GM23248 (cell line): ENCODE data around the gene PPP2R1B. TPM values are rescaled to one million over a fixed set of nuclear protein-coding genes. Genes with fewer than 3 reads are reported as not detected.

ENCODE experiments used
- DNase-seq: peaks from one replicate; pipeline ENCODE4 v3.0.0-alpha.2; 2015
- H2AFZ ChIP-seq: fragments of 200-600 bp; sonication (generic); 2 replicates; pipeline ENCODE4 v1.6.1; 2016; ENCODE audit warnings: antibody characterized with exemption
- H3F3A ChIP-seq: fragments of 200-600 bp; sonication (generic); 2 replicates; pipeline ENCODE4 v1.6.1; 2016; ENCODE audit warnings: mild to moderate bottlenecking, antibody characterized with exemption, mixed run types; ENCODE audit not compliant: insufficient read depth
- H3K27ac ChIP-seq: fragments of 200-600 bp; sonication (generic); 2 replicates; pipeline ENCODE4 v1.5.1; 2016; ENCODE audit warnings: mild to moderate bottlenecking
- H3K27me3 ChIP-seq: fragments of 200-600 bp; sonication (generic); replicated peaks from 2 replicates; pipeline ENCODE4 v1.6.1; 2016; ENCODE audit warnings: mild to moderate bottlenecking; ENCODE audit not compliant: insufficient read depth
- H3K36me3 ChIP-seq: fragments of 200-600 bp; sonication (generic); 2 replicates; pipeline ENCODE4 v1.6.1; 2016; ENCODE audit warnings: low read depth, mild to moderate bottlenecking
- H3K4me1 ChIP-seq: fragments of 200-600 bp; sonication (generic); 2 replicates; pipeline ENCODE4 v1.6.1; 2016; ENCODE audit warnings: mild to moderate bottlenecking; ENCODE audit not compliant: insufficient read depth
- H3K4me2 ChIP-seq: fragments of 200-600 bp; sonication (generic); one replicate; pipeline ENCODE4 v1.6.1; 2016; ENCODE audit warnings: mild to moderate bottlenecking; ENCODE audit not compliant: unreplicated experiment
- H3K4me3 ChIP-seq: fragments of 200-600 bp; sonication (generic); 2 replicates; pipeline ENCODE4 v1.5.1; 2016; ENCODE audit warnings: mild to moderate bottlenecking
- H3K79me2 ChIP-seq: fragments of 200-600 bp; sonication (generic); 2 replicates; pipeline ENCODE4 v1.6.1; 2016; ENCODE audit warnings: mild to moderate bottlenecking; ENCODE audit not compliant: insufficient read depth
- H3K9ac ChIP-seq: fragments of 200-600 bp; sonication (generic); 2 replicates; pipeline ENCODE4 v1.6.1; 2016; ENCODE audit warnings: mild to moderate bottlenecking
- H3K9me2 ChIP-seq: fragments of 200-600 bp; sonication (generic); 2 replicates; pipeline ENCODE4 v1.6.1; 2016; ENCODE audit warnings: mixed run types, mild to moderate bottlenecking, moderate library complexity; ENCODE audit not compliant: insufficient read depth
- H3K9me3 ChIP-seq: fragments of 200-600 bp; sonication (generic); one replicate; pipeline ENCODE4 v1.6.1; 2017; ENCODE audit warnings: low read depth
- H4K20me1 ChIP-seq: fragments of 200-600 bp; sonication (generic); 2 replicates; pipeline ENCODE4 v1.6.0; 2016; ENCODE audit not compliant: insufficient read depth
- EZH2 ChIP-seq: fragments of 200-600 bp; sonication (generic); IDR thresholded peaks from 2 replicates; pipeline ENCODE4 v1.6.1; 2018; ENCODE audit warnings: antibody characterized with exemption, mild to moderate bottlenecking; ENCODE audit not compliant: insufficient read depth, poor library complexity, severe bottlenecking
- EZH2phosphoT487 ChIP-seq: fragments of 200-600 bp; sonication (generic); IDR thresholded peaks from 2 replicates; pipeline ENCODE4 v1.6.1; 2018; ENCODE audit warnings: antibody characterized with exemption, moderate library complexity, mild to moderate bottlenecking, low read depth; ENCODE audit not compliant: insufficient read depth
- WGBS, 2 experiments: methylation state at CpG; one replicate each; pipeline ENCODE4 v1.1.6; 2015 to 2017; ENCODE audit warnings: low lambda C conversion rate in 2 of 2, low coverage in 1 of 2; ENCODE audit errors: missing lambda C conversion rate in 2 of 2; 5-methylcytosine and 5-hydroxymethylcytosine counted together
- in situ Hi-C: fragments of 300-500 bp; cut with MboI; formaldehyde crosslinking; loops from 2 replicates; pipeline ENCODE4 v1.15.0; 2020
- polyA plus RNA-seq: library from polyadenylated mRNA; unstranded; fragments of >200 nt; fragmentation: Nextera tagmentation; extraction: Ambion mirVana; gene quantifications from 2 replicates; pipeline ENCODE4 v1.2.1, GENCODE V29; 2016
- total RNA-seq: library from RNA; depleted of rRNA; stranded (reverse); fragments of >200 nt; shearing (Covaris generic); gene quantifications from 2 replicates; pipeline ENCODE4 v1.2.3, GENCODE V29; 2014

PPP2R1B gene
- total and polyA plus RNA-seq, 2 experiments from 2014 or later, result 25.1 to 26.2 TPM

DNA sequence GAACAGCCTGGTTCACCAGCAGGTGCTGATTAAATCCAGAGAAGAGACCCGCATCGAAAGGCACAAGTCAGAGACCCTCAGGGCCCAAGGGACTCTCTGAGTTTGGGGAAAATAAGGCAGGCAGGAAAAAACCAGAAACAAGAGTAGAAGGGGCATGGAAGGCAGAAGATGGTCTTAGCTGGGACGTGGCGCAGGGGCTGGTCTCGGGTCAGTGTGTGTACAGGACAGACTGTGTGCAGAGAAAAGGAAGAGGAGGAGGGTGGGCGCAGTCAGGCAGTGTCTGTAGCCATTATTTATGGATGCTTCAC, 31.3 kb downstream of the PPP2R1B start:
- DNase-seq, result no peak
- Histone ChIP-seq H3K4me2 (peak overlapping the region; percentile 81), H3K79me2 (no peaks in the 10 kb centered on the region), H3K4me3 (peak overlapping the region; percentile 61), H3F3A (peaks cover 58% of the 10 kb centered on the region), H2AFZ (peak overlapping the region; percentile 70; the same call in 1 of the 2 replicates), H3K27me3 (no peaks in the 10 kb centered on the region), H3K36me3 (no peaks in the 10 kb centered on the region), H3K9me3 (no peaks in the 10 kb centered on the region), H4K20me1 (no peaks in the 10 kb centered on the region), H3K9ac (peak overlapping the region; percentile 93), H3K27ac (peak overlapping the region; percentile 99), H3K4me1 (peaks cover 57% of the 10 kb centered on the region), H3K9me2 (no peaks in the 10 kb centered on the region)
- 4 to 5% methylated on average over 6 of the region's 6 CpGs for WGBS, 2 experiments
- in situ Hi-C loops, result no loop called here
- TF ChIP-seq EZH2phosphoT487, result no peak
- TF ChIP-seq EZH2, result no peak

- H4K20me1 ChIP-seq, result no peaks in the 10 kb centered on the region
- peak; percentile 55 for DNase-seq
- H3K9ac ChIP-seq, result peak overlapping the region; percentile 93
- H3K9me2 ChIP-seq, result no peaks in the 10 kb centered on the region
- peaks cover 57% of the 10 kb centered on the region for H3K4me1 ChIP-seq
- H3K36me3 ChIP-seq, result no peaks in the 10 kb centered on the region
- H3K79me2 ChIP-seq, result no peaks in the 10 kb centered on the region
- H3K9me3 ChIP-seq, result no peaks in the 10 kb centered on the region
- in situ Hi-C loops, result no loop called here
- H3K27ac ChIP-seq, result peak overlapping the region; percentile 99
- WGBS, 2 experiments, result 54% methylated on average over 8 of the region's 8 CpGs
- no peaks in the 10 kb centered on the region for H3K27me3 ChIP-seq
- 0 out of 2 replicates have a peak overlapping the region, but pooled peaks have one; percentile 61 for H3K4me3 ChIP-seq
- 0 out of 2 replicates have a peak overlapping the region, but pooled peaks have one; percentile 70 for H2AFZ ChIP-seq
- TF ChIP-seq EZH2, result no peak
- H3K4me2 ChIP-seq, result peak overlapping the region; percentile 81
- H3F3A ChIP-seq, result peaks cover 58% of the 10 kb centered on the region
Measured at GRCh38 chr11:111734101-111734953, 31.9 kb downstream of the PPP2R1B start.

GRCh38 chr11:111733611-111734088, 32.5 kb downstream of the PPP2R1B start:
- no peak overlapping the region for H3K4me3 ChIP-seq
- H3K4me1 ChIP-seq, result peaks cover 57% of the 10 kb centered on the region
- H2AFZ ChIP-seq, result peak overlapping the region; percentile 15; the same call in 1 of the 2 replicates
- peak overlapping the region; percentile 93 for H3K9ac ChIP-seq
- DNase-seq, result peak; percentile 48
- H3K9me2 ChIP-seq, result no peaks in the 10 kb centered on the region
- H3K27me3 ChIP-seq, result no peaks in the 10 kb centered on the region
- H3K9me3 ChIP-seq, result no peaks in the 10 kb centered on the region
- H4K20me1 ChIP-seq, result no peaks in the 10 kb centered on the region
- in situ Hi-C loops, result no loop called here
- H3K36me3 ChIP-seq, result no peaks in the 10 kb centered on the region
- WGBS, 2 experiments, result 27 to 30% methylated on average over 9 of the region's 9 CpGs
- TF ChIP-seq EZH2phosphoT487 (no peak), EZH2 (no peak)
- peak overlapping the region; percentile 99 for H3K27ac ChIP-seq
- peaks cover 58% of the 10 kb centered on the region for H3F3A ChIP-seq
- H3K4me2 ChIP-seq, result peak overlapping the region; percentile 28
- H3K79me2 ChIP-seq, result no peaks in the 10 kb centered on the region

DNA sequence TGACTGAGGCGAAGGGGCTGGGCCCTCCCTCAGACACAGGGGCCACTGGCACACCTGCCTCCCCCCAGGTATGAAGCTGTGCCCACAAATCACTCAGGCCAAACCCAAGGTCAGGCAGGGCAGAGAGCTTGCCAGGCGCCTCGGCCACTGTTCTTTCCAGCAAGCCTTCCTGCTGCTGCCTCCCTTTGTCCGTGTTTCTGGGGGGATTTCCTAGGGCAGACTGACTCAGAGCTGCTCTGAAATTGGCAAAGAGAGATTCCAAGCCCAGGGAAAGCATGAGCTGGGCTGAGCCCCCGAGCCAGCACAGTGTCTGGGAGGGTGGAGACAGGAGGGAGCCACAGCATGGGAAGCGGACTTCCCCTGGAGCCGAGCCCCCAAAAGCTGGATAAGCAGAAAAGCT, 33.2 kb downstream of the PPP2R1B start:
- Histone ChIP-seq H3K36me3 (no peaks in the 10 kb centered on the region), H3K9me2 (no peaks in the 10 kb centered on the region), H3K9me3 (no peaks in the 10 kb centered on the region), H3K4me2 (peak overlapping the region; percentile 28), H3F3A (peaks cover 52% of the 10 kb centered on the region), H3K9ac (peak overlapping the region; percentile 93), H3K27ac (peak overlapping the region; percentile 99), H3K27me3 (no peaks in the 10 kb centered on the region), H2AFZ (peak overlapping the region; percentile 15; the same call in 1 of the 2 replicates), H4K20me1 (no peaks in the 10 kb centered on the region), H3K4me3 (no peak overlapping the region), H3K79me2 (no peaks in the 10 kb centered on the region), H3K4me1 (peaks cover 53% of the 10 kb centered on the region)
- DNase-seq, result peak; percentile 93
- TF ChIP-seq EZH2phosphoT487, result no peak
- no peak for TF ChIP-seq EZH2
- in situ Hi-C loops, result no loop called here
- 2 to 6% methylated on average over 7 of the region's 7 CpGs for WGBS, 2 experiments
